HCT116 (cell line): ENCODE results near the gene MYCBP.

ENCODE experiments used
- EZH2 ChIP-seq: fragments of 200-600 bp; sonication (generic); IDR thresholded peaks from 2 replicates; pipeline ENCODE4 v1.6.1; 2017; ENCODE audit warnings: antibody characterized with exemption, mixed run types
- POLR2A ChIP-seq: IDR thresholded peaks from 2 replicates; pipeline ENCODE4 v1.7.0; 2011; ENCODE audit warnings: borderline replicate concordance; ENCODE audit not compliant: insufficient read depth, insufficient read length; ENCODE audit errors: extremely low read depth
- ZNF274 ChIP-seq: fragments of 200-500 bp; sonication (Bioruptor generic); IDR thresholded peaks from 2 replicates; pipeline ENCODE4 v1.6.1; 2014; ENCODE audit warnings: mild to moderate bottlenecking, low read depth, low read length, inconsistent platforms

DNA sequence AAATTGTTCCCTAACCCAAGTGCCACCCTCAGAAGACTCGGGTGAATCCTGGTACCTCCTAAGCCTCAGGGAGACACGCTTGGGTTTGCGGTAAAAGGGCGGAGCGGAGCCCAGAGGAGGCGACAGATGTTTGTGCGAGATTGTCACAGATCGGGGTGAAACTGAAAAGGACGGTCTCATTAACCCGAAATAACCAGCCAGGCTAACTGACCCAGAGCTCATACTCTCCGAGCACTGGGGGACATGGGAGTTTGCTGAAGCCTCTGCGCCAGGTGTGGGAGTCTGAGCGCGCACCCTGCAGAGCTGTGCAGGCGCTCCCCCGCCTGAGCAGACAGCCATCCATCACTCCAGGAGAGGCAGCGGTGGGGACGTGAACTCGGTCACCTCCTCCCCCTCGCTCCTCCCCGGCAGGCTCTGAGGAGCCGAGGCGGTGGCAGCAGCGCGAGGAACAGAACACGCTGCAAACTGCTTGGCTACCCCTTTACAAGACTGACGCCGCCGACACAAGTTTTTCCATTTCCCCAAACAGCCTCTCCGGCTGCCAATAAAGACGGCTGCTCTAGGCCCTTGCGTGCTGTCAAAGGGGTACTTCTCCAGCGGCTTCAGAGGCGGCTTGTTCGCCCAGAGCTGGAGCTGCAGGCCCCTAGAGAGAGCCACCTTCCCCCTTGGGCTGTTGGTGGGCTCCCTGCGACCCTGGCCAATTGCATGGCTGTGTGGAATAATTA lies 57.1 kb downstream of the MYCBP start:
- no peak for TF ChIP-seq ZNF274
- no peak for TF ChIP-seq POLR2A
- TF ChIP-seq EZH2 = no peak
